ENCODE data around the gene KAZN. TPM values are rescaled to one million over a fixed set of nuclear protein-coding genes. Genes with fewer than 3 reads are reported as not detected.

The KAZN gene
- total RNA-seq, 2 donors from 2014 or later, result 3.4 to 12.2 TPM

DNA sequence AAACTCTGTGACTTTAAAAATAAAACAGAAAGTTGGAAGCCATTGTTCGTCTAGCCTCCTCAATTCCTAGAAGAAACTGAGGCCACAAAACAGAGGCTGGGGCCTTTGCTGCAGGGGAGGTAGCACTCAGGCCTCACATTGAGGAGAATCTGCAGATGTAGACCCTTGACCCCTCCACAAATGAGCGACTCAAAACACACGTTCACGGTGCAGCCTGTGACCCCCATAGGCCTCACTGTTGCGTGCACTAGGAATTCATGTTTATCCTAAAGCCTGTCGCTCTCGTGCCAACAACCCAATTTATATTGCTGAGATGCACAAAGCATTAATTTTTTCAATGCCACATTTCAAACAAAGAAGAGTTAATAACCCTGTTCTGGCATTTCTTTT lies 560.7 kb downstream of the KAZN start:
- Histone ChIP-seq H3K36me3 (replicated peaks in 1 of 2; ENCODE audit: insufficient read depth in 1 of 2, low read depth in 2 of 2) (no peaks in the 10 kb centered on the region), H3K27ac (peak overlapping the region in 2 of 4 donors; percentile 99), H3K4me1 (peaks cover 81% of the 10 kb centered on the region), H3K4me3 (no peak overlapping the region), H3K9me3 (no peaks in the 10 kb centered on the region), H3K27me3 (no peaks in the 10 kb centered on the region)
- 38 to 43% methylated on average over 7 of the region's 7 CpGs for WGBS, 2 donors
- intact Hi-C loops (cut with DNase I), result no loop called here
- ATAC-seq, result no peak
- TF ChIP-seq CTCF (IDR thresholded peaks at IDR 0.05), result no peak
- TF ChIP-seq POLR2A (IDR thresholded peaks at IDR 0.05), result no peak
- no peak for DNase-seq

- Histone ChIP-seq H3K36me3 (replicated peaks in 1 of 2; ENCODE audit: insufficient read depth in 1 of 2, low read depth in 2 of 2) (no peaks in the 10 kb centered on the region), H3K4me1 (peaks cover 78% of the 10 kb centered on the region), H3K27me3 (no peaks in the 10 kb centered on the region), H3K9me3 (no peaks in the 10 kb centered on the region), H3K27ac (peak overlapping the region in 3 of 4 donors; percentile 43 to 99 (median 57)), H3K4me3 (no peak overlapping the region)
- WGBS, 2 donors, result 29 to 41% methylated on average over 8 of the region's 8 CpGs
- TF ChIP-seq CTCF (IDR thresholded peaks at IDR 0.05) (no peak), POLR2A (IDR thresholded peaks at IDR 0.05) (no peak)
- intact Hi-C loops (cut with DNase I), result no loop called here
- DNase-seq (no peak), ATAC-seq (no peak)
Observed at GRCh38 chr1:15160626-15161025, 562.1 kb downstream of the KAZN start.

DNA sequence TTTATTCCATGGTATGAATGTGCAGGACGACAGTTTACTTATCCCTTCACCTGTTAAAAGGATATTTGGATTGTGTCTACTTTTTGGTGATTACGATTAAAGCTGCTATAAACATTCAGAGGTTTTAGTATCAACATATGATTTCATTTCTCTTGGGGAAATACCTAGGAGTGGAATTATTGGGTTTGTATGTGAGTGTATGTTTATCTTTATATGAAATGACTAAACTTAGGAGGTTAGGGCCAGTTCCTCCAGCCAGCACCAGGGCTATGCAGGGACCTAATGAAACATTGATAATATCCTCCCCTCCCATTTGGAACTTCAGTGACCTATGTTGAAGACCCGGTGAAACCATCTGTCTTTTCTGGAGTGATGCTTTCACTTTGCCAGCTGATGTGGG lies 568.9 kb downstream of the KAZN start:
- intact Hi-C loops (cut with DNase I), result no loop called here

More for the DNA sequence above, 568.9 kb downstream of the KAZN start:
- H3K36me3 ChIP-seq (replicated peaks in 1 of 2; ENCODE audit: insufficient read depth in 1 of 2, low read depth in 2 of 2), result no peaks in the 10 kb centered on the region
- H3K4me1 ChIP-seq, result peaks cover 81% of the 10 kb centered on the region
- no peak overlapping the region for H3K4me3 ChIP-seq
- peak overlapping the region in 3 of 4 donors; percentile 28 to 95 (median 79) for H3K27ac ChIP-seq
- DNase-seq, result no peak
- H3K9me3 ChIP-seq, result no peaks in the 10 kb centered on the region
- no peaks in the 10 kb centered on the region for H3K27me3 ChIP-seq
- WGBS, 2 donors, result 21 to 28% methylated on average over 3 of the region's 3 CpGs
- TF ChIP-seq POLR2A (IDR thresholded peaks at IDR 0.05), result no peak
- no peak for TF ChIP-seq CTCF (IDR thresholded peaks at IDR 0.05)
- no peak for ATAC-seq

Data from body of pancreas (tissue), 4 donors.